Heart right ventricle (tissue), 16 donors: Measurements from ENCODE around the gene ODR4. TPM values are rescaled to one million over a fixed set of nuclear protein-coding genes. Genes with fewer than 3 reads are reported as not detected.
A peak's percentile ranks its signal among the peaks of the same experiment; 100 is the strongest.

Experiments used
- ATAC-seq, 8 donors: fragments of 200-7000 bp; cut with Tn5 transposase; one replicate each; pipeline ENCODE4 v1.9.1; 2020; ENCODE audit warnings: mild to moderate bottlenecking in 8 of 8, moderate library complexity in 8 of 8, moderate number of reproducible peaks in 1 of 8
- DNase-seq, 2 donors: peaks; one replicate each; pipeline ENCODE4 v3.0.0-alpha.2; 2020
- H3K27ac ChIP-seq, 10 donors: fragments of 200-600 bp; sonication (generic) in 2 of 10; one replicate each; pipeline versions ENCODE4 v1.5.0 to v1.8.0; 2020 to 2022; ENCODE audit warnings: mild to moderate bottlenecking in 3 of 10
- H3K27me3 ChIP-seq, 7 donors: fragments of 200-600 bp; one replicate each; pipeline ENCODE4 v1.8.0; 2021 to 2022; ENCODE audit warnings: mild to moderate bottlenecking in 2 of 7
- H3K36me3 ChIP-seq, 9 donors: fragments of 200-600 bp; sonication (generic) in 1 of 9; one replicate each; pipeline versions ENCODE4 v1.5.0 to v1.8.0; 2020 to 2022; ENCODE audit warnings: mild to moderate bottlenecking in 2 of 9
- H3K4me1 ChIP-seq, 9 donors: fragments of 200-600 bp; sonication (generic) in 1 of 9; one replicate each; pipeline versions ENCODE4 v1.5.0 to v1.8.0; 2020 to 2022; ENCODE audit warnings: mild to moderate bottlenecking in 4 of 9
- H3K4me3 ChIP-seq, 10 donors: fragments of 200-600 bp; sonication (generic) in 2 of 10; one replicate each; pipeline versions ENCODE4 v1.5.0 to v1.8.0; 2020 to 2022; ENCODE audit warnings: mild to moderate bottlenecking in 7 of 10, moderate library complexity in 2 of 10
- H3K9me3 ChIP-seq, 11 donors: fragments of 200-600 bp in 10 of 11; sonication (generic) in 2 of 11; one replicate each; pipeline versions ENCODE4 v1.5.0 to v1.8.0; 2013 to 2022; ENCODE audit warnings: mild to moderate bottlenecking in 2 of 11, control low read depth in 1 of 11, moderate library complexity in 1 of 11
- WGBS, 2 donors: extraction: QIAGEN DNeasy Blood & Tissue Kit; methylation state at CpG; one replicate each; pipeline ENCODE4 v1.1.7; 2013; ENCODE audit warnings: inconsistent platforms in 1 of 2; 5-methylcytosine and 5-hydroxymethylcytosine counted together
- intact Hi-C, 10 donors: fragments of 100-400 bp; cut with DNase I; formaldehyde crosslinking; loops; one replicate each; pipeline versions ENCODE4 v1.11.1 to v1.14.2; 2022
- polyA plus RNA-seq, 2 donors: library from polyadenylated mRNA; stranded (reverse); fragments of 200-250 nt; gene quantifications; one replicate each; pipeline ENCODE4 v1.2.3, GENCODE V29; 2013
- total RNA-seq, 10 donors: library from RNA; stranded (reverse); fragmentation: NEBNext Ultra II Directional in 3 of 10; extraction: Animal tissue kit (Norgen Biotek cat#: 25700) in 3 of 10; gene quantifications; one replicate each; pipeline versions ENCODE4 v1.2.1 to v1.2.4, GENCODE V29; 2021 to 2023
- TF ChIP-seq, protein P1 (sequence below), 9 donors: fragments of 200-600 bp; sonication (generic) in 2 of 9; IDR thresholded peaks; one replicate each; pipeline versions ENCODE4 v1.5.0 to v1.8.0; 2021 to 2022; ENCODE audit warnings: antibody characterized with exemption in 9 of 9, mild to moderate bottlenecking in 5 of 9, moderate library complexity in 1 of 9
- donor health status: Arrhythmogenic right ventricular cardiomyopathy.
- donor health status: ischemic (EF 13 %, LVEDD 7.1; RV severe dilation, severe dysfunction).
- donor health status: healthy with polysubstance abuse.
- donor health status: DM: no; HTN: yes; CAD: no.
- donor health status: DM: no; HTN: no; CAD: no.
- donor health status: ischemic (EF 25% LVEDD 6.9; RV normal size, moderate dysfunction).
- donor health status: ischemic (EF 25% LVEDD 5.7; RV mildly dilated, moderate dysfunction).
- donor health status: healthy.
- donor health status: DM: yes; HTN: yes; CAD: no.
- donor health status: Ischemic cardiomyopathy.
- donor health status: ischemic (EF 35%, LVEDD 5.7; RV mildly dilated, moderate dysfunction).
- donor health status: nonischemic (EF 11% LVEDD 7.7; RV severe dilation, severe dysfunction).
- donor health status: DM: yes; HTN: yes; CAD: no.
- donor health status: PGD.
- donor health status: ischemic (EF 29% LVEDD 5.4; RV normal size, mild dysfunction).
- donor health status: nonischemic (EF 23%, LVEDD 6.1; RV moderate dilation, normal function).

ODR4 gene
- total and polyA plus RNA-seq, 12 donors, result 9.4 to 19.0 (median 11.1) TPM

DNA sequence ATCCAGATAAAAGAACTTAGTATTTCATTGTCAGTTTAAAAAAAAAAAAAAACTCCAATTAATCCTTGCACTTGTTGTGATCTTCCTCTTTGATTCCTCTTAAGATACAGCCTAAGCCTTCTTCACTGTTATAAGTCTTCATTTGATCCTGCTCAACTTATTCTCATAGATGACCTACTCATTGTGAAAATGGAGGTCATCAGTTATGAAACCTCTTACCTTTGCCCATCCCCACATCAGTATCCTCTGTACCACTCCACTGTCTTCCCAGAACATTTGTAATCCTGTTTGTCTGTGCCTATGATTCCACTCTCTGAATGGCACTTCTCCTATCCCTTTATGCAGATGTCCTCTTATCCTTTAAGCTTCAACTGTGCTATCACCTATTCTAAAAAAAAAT is 28.0 kb downstream of the ODR4 start:
- Histone ChIP-seq H3K27me3 (no peaks in the 10 kb centered on the region), H3K36me3 (peaks cover 0 to 95% (median 31%) of the 10 kb centered on the region in 9 donors), H3K4me1 (no peaks in the 10 kb centered on the region), H3K4me3 (no peak overlapping the region), H3K27ac (no peak overlapping the region), H3K9me3 (no peaks in the 10 kb centered on the region)
- DNase-seq (no peak), ATAC-seq (no peak)
- intact Hi-C loops, result loop anchor here in 3 of 10 donors (5.0 to 10.0 kb wide), 2 partner anchors 579 to 581 kb away; no protein-coding TSS in a partner anchor
- TF ChIP-seq, protein P1, sequence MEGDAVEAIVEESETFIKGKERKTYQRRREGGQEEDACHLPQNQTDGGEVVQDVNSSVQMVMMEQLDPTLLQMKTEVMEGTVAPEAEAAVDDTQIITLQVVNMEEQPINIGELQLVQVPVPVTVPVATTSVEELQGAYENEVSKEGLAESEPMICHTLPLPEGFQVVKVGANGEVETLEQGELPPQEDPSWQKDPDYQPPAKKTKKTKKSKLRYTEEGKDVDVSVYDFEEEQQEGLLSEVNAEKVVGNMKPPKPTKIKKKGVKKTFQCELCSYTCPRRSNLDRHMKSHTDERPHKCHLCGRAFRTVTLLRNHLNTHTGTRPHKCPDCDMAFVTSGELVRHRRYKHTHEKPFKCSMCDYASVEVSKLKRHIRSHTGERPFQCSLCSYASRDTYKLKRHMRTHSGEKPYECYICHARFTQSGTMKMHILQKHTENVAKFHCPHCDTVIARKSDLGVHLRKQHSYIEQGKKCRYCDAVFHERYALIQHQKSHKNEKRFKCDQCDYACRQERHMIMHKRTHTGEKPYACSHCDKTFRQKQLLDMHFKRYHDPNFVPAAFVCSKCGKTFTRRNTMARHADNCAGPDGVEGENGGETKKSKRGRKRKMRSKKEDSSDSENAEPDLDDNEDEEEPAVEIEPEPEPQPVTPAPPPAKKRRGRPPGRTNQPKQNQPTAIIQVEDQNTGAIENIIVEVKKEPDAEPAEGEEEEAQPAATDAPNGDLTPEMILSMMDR (IDR thresholded peaks at IDR 0.05), result no peak

- no peak overlapping the region for H3K27ac ChIP-seq
- H3K4me3 ChIP-seq, result no peak overlapping the region
- TF ChIP-seq, protein P1 (IDR thresholded peaks at IDR 0.05), result peak; percentile 40 to 78 (median 67)
- H3K27me3 ChIP-seq, result no peaks in the 10 kb centered on the region
- H3K9me3 ChIP-seq, result no peaks in the 10 kb centered on the region
- intact Hi-C loops, result loop anchor here in 4 of 10 donors (5.0 to 10.0 kb wide), 3 partner anchors 578 to 583 kb away; no protein-coding TSS in a partner anchor
- WGBS, 2 donors, result 46 to 62% methylated on average over 5 of the region's 5 CpGs
- peaks cover 0 to 95% (median 31%) of the 10 kb centered on the region in 9 donors for H3K36me3 ChIP-seq
- no peaks in the 10 kb centered on the region for H3K4me1 ChIP-seq
- peak in 3 of 8 donors; percentile 31 to 42 (median 42) for ATAC-seq
- no peak for DNase-seq
Measured at GRCh38 chr1:186404454-186405051, 28.9 kb downstream of the ODR4 start.

- no peaks in the 10 kb centered on the region for H3K4me1 ChIP-seq
- WGBS, 2 donors, result 89 to 90% methylated on average over 3 of the region's 3 CpGs
- no peak for DNase-seq
- no peak overlapping the region for H3K4me3 ChIP-seq
- ATAC-seq, result no peak
- intact Hi-C loops, result loop anchor here in 3 of 10 donors (5.0 to 10.0 kb wide), 2 partner anchors 576 to 578 kb away; no protein-coding TSS in a partner anchor
- no peaks in the 10 kb centered on the region for H3K9me3 ChIP-seq
- no peaks in the 10 kb centered on the region for H3K27me3 ChIP-seq
- peaks cover 0 to 95% (median 33%) of the 10 kb centered on the region in 9 donors for H3K36me3 ChIP-seq
- TF ChIP-seq, protein P1 (IDR thresholded peaks at IDR 0.05), result no peak
- H3K27ac ChIP-seq, result no peak overlapping the region
Measured at GRCh38 chr1:186409091-186409490, 33.5 kb downstream of the ODR4 start.

DNA sequence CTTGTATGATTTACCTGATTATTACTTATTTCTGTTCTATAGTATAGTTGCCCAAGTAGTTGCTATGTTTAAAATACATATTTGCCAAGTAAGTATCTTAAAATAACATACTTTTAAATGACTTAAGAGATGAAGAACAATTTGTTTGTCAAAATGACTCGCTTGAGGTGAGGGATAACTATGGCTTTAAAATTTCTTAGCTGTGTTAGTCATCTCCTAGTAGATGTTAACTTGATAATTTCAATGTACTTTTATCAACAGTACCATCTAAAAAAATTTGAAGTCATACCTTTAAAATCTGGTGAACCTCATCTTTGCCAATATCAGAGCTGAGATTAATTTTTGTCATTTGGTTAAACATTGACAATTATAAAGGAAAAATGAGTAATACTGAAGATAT is 37.7 kb downstream of the ODR4 start:
- TF ChIP-seq, protein P1 (IDR thresholded peaks at IDR 0.05), result no peak
- Histone ChIP-seq H3K27me3 (no peaks in the 10 kb centered on the region), H3K36me3 (peaks cover 0 to 96% (median 15%) of the 10 kb centered on the region in 9 donors), H3K4me3 (no peak overlapping the region), H3K4me1 (no peaks in the 10 kb centered on the region), H3K27ac (no peak overlapping the region), H3K9me3 (no peaks in the 10 kb centered on the region)
- WGBS, 2 donors, result 96 to 98% methylated on average over 1 of the region's 1 CpG
- no peak for DNase-seq
- no peak for ATAC-seq
- intact Hi-C loops, result loop anchor here in 1 of 10 donors (5.0 kb wide), 1 partner anchor 574 kb away; no protein-coding TSS in a partner anchor
